Esophagus squamous epithelium (tissue), 4 donors: ENCODE results near the gene PPP1R3G.

Experiments used
- CTCF ChIP-seq, 6 experiments: fragments of 450-650 bp in 4 of 6; fragments of 200-600 bp in 2 of 6; sonication (generic) in 2 of 6; IDR thresholded peaks; one replicate each; pipeline ENCODE4 v1.5.1; 2016 to 2019; ENCODE audit warnings: antibody characterized with exemption in 6 of 6, mild to moderate bottlenecking in 4 of 6, moderate library complexity in 4 of 6
- POLR2A ChIP-seq, 4 donors: fragments of 450-650 bp; IDR thresholded peaks; one replicate each; pipeline ENCODE4 v1.6.1; 2017; ENCODE audit warnings: antibody characterized with exemption in 4 of 4, mild to moderate bottlenecking in 4 of 4, moderate library complexity in 3 of 4

GRCh38 chr6:5135788-5136376 is 50.7 kb downstream of the PPP1R3G start:
- TF ChIP-seq POLR2A (IDR thresholded peaks at IDR 0.05) (no peak), CTCF (IDR thresholded peaks at IDR 0.05) (peak; percentile 20 to 59 (median 44))
